ENCODE measurements around the gene LMNA. TPM values are rescaled to one million over a fixed set of nuclear protein-coding genes. Genes with fewer than 3 reads are reported as not detected.
A peak's percentile ranks its signal among the peaks of the same experiment; 100 is the strongest.

The LMNA gene
- total and polyA plus RNA-seq, 7 donors: 108 to 241 (median 187) TPM

DNA sequence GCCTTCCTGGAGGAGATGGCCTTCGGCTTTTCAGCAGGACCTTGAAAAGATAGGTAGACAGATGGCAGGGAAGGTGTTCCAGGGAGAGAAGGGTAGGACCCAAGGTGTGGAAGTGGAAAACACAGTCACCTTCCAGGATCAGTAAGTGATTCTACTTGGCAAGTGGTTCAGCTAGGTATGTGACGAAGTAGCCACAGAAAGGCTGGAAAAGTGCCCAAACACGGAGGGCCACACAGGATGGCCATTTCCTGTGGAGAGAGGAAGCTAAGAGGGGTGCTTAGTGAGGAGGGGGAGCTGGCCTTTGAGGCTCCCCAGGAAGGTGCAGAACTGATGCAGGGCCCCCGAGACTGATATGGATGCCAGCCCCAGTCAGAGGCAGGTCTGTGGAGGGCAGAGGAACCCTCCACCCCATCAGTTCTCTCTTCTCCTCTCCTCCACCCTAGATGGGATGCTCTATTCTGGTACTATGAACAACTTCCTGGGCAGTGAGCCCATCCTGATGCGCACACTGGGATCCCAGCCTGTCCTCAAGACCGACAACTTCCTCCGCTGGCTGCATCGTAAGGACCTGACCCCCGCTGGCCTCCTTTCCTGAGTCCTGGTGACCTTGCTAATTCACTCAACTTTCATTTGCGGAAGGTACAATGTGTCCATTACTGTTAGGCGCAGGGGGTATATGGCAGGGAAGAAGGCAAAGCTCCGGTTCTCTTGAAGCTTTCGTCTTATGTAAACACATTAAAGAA is 45.7 kb downstream of the LMNA start:
- TF ChIP-seq POLR2AphosphoS5 (IDR thresholded peaks at IDR 0.05) (no peak), EP300 (IDR thresholded peaks at IDR 0.05) (no peak), POLR2A (IDR thresholded peaks at IDR 0.05) (no peak)
- TF ChIP-seq, protein P1, sequence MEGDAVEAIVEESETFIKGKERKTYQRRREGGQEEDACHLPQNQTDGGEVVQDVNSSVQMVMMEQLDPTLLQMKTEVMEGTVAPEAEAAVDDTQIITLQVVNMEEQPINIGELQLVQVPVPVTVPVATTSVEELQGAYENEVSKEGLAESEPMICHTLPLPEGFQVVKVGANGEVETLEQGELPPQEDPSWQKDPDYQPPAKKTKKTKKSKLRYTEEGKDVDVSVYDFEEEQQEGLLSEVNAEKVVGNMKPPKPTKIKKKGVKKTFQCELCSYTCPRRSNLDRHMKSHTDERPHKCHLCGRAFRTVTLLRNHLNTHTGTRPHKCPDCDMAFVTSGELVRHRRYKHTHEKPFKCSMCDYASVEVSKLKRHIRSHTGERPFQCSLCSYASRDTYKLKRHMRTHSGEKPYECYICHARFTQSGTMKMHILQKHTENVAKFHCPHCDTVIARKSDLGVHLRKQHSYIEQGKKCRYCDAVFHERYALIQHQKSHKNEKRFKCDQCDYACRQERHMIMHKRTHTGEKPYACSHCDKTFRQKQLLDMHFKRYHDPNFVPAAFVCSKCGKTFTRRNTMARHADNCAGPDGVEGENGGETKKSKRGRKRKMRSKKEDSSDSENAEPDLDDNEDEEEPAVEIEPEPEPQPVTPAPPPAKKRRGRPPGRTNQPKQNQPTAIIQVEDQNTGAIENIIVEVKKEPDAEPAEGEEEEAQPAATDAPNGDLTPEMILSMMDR (IDR thresholded peaks at IDR 0.05): no peak
- H3K27ac ChIP-seq: peak overlapping the region; percentile 68 to 85 (median 72)
- no peaks in the 10 kb centered on the region for H3K27me3 ChIP-seq
- WGBS, 2 donors: 76 to 86% methylated on average over 13 of the region's 13 CpGs
- H3K4me1 ChIP-seq: peaks cover 0 to 17% (median 10%) of the 10 kb centered on the region in 4 donors
- no peaks in the 10 kb centered on the region for H3K9me3 ChIP-seq
- no peak for DNase-seq
- intact Hi-C loops (cut with DNase I): loop anchor here (5.0 kb wide), 1 partner anchor 52 kb away; the partner anchor contains the start of gene PMF1
- no peaks in the 10 kb centered on the region for H3K36me3 ChIP-seq
- H3K4me3 ChIP-seq: peak overlapping the region in 3 of 4 donors; percentile 48 to 61 (median 56)

DNA sequence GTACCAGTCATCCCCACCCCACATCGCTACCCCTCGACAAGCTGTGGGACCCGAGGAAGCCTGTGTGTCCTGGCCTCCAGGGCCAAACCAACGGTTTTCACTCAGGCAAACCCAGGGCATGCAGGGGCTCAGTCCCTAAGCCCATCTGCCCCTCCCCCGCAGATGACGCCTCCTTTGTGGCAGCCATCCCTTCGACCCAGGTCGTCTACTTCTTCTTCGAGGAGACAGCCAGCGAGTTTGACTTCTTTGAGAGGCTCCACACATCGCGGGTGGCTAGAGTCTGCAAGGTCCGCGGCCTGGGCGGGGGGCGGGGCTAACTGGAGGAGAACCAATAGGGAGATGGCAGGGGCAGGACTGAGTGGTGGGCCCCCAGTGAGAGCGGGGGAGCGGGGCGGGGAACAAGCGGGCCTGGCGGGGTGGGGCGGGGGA is 46.2 kb downstream of the LMNA start:
- TF ChIP-seq POLR2AphosphoS5 (IDR thresholded peaks at IDR 0.05) (peak in 1 of 4 donors; percentile 23), POLR2A (IDR thresholded peaks at IDR 0.05) (no peak)
- TF ChIP-seq, protein P1 (IDR thresholded peaks at IDR 0.05): no peak

DNA sequence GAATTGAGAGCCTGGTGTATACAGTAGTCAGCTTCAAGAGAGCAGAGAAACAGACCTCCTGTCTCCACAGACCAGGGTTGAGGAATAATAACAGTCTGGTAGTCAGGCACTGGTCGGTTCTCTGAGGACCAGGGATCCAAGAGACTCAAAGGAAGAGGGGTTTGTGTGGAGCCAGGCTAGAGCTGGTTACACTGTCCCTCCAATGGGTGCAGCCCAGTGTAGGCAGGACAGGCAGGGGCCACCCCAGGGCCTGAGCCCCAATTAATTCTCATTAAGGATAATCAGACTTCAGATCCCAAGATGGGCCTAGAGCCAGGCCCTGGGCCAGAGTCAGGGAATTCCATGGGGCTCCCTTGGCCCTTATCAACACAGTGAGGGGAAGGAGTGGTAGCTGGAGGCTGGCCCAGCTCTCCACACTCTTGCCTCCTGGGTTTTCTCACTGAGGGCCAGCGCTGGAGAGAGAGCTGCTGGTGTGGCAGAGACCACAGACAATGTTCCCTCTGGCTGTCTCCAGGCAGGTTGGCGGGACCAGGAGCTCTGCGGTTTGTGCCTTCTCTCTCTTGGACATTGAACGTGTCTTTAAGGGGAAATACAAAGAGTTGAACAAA is 48.0 kb downstream of the LMNA start:
- intact Hi-C loops (cut with DNase I): loop anchor here (5.0 kb wide), 1 partner anchor 50 kb away; the partner anchor contains the start of gene PMF1
- no peak overlapping the region for H3K4me3 ChIP-seq

More for the DNA sequence above, 46.2 kb downstream of the LMNA start:
- Histone ChIP-seq H3K36me3 (no peaks in the 10 kb centered on the region), H3K27me3 (no peaks in the 10 kb centered on the region), H3K4me1 (peaks cover 0 to 17% (median 10%) of the 10 kb centered on the region in 4 donors), H3K27ac (peak overlapping the region; percentile 68 to 85 (median 72)), H3K4me3 (peak overlapping the region in 3 of 4 donors; percentile 48 to 61 (median 56)), H3K9me3 (no peaks in the 10 kb centered on the region)
- 6 to 23% methylated on average over 22 of the region's 22 CpGs for WGBS, 2 donors
- peak; percentile 95 for DNase-seq
- intact Hi-C loops (cut with DNase I): loop anchor here (5.0 kb wide), 1 partner anchor 52 kb away; the partner anchor contains the start of gene PMF1

DNA sequence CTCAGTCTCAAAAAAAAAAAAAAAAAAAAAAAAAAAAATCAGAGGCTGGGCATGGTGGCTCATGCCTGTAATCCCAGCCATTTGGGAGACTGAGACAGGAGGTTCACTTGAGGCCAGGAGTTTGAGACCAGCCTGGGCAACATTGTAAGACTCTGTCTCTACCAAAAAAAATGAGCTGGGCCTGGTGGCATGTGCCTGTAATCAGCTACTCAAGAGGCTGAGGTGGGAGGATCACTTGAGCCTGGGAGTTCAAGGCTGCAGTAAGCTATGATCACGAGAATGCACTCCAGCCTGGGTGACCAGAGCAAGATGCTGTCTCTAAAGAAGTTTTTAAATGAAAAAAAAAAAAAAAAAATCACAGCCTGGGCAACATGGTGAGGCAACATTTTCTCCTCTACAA is 49.2 kb downstream of the LMNA start:
- peaks cover 0 to 17% (median 10%) of the 10 kb centered on the region in 4 donors for H3K4me1 ChIP-seq
- DNase-seq: no peak
- WGBS, 2 donors: 93 to 97% methylated on average over 1 of the region's 1 CpG
- H3K9me3 ChIP-seq: no peaks in the 10 kb centered on the region
- intact Hi-C loops (cut with DNase I): loop anchor here (5.0 kb wide), 1 partner anchor 49 kb away; the partner anchor contains the start of gene PMF1
- no peaks in the 10 kb centered on the region for H3K27me3 ChIP-seq
- H3K27ac ChIP-seq: no peak overlapping the region
- H3K4me3 ChIP-seq: no peak overlapping the region
- no peak for TF ChIP-seq POLR2A (IDR thresholded peaks at IDR 0.05)
- TF ChIP-seq EP300 (IDR thresholded peaks at IDR 0.05): no peak
- TF ChIP-seq, protein P1 (IDR thresholded peaks at IDR 0.05): no peak
- TF ChIP-seq POLR2AphosphoS5 (IDR thresholded peaks at IDR 0.05): no peak
- H3K36me3 ChIP-seq: no peaks in the 10 kb centered on the region

More for the DNA sequence above, 48.0 kb downstream of the LMNA start:
- no peaks in the 10 kb centered on the region for H3K27me3 ChIP-seq
- TF ChIP-seq POLR2A (IDR thresholded peaks at IDR 0.05): no peak
- TF ChIP-seq EP300 (IDR thresholded peaks at IDR 0.05): no peak
- TF ChIP-seq POLR2AphosphoS5 (IDR thresholded peaks at IDR 0.05): no peak
- TF ChIP-seq, protein P1 (IDR thresholded peaks at IDR 0.05): no peak
- no peaks in the 10 kb centered on the region for H3K36me3 ChIP-seq
- DNase-seq: no peak
- H3K27ac ChIP-seq: no peak overlapping the region
- H3K9me3 ChIP-seq: no peaks in the 10 kb centered on the region
- WGBS, 2 donors: 94 to 96% methylated on average over 5 of the region's 5 CpGs
- H3K4me1 ChIP-seq: peaks cover 0 to 17% (median 10%) of the 10 kb centered on the region in 4 donors

Data from sigmoid colon (tissue), 7 donors.